ENCODE measurements around the gene BCAP31.
"Not testable (repeated sequence)": the region's sequence is repeated elsewhere in the genome, so short reads cannot be mapped to it uniquely, and the experiment has no call there.

The BCAP31 gene

GRCh38 chrX:153733651-153734240, 9.6 kb upstream of the BCAP31 start:
- no peak for DNase-seq

- DNase-seq = no peak
Measured at GRCh38 chrX:153732401-153732800, 8.2 kb upstream of the BCAP31 start.

- no peak for DNase-seq
Measured at GRCh38 chrX:153731845-153732215, 7.6 kb upstream of the BCAP31 start.

- no peak for DNase-seq
Measured at GRCh38 chrX:153731117-153731844, 7.1 kb upstream of the BCAP31 start.

- DNase-seq = not testable (repeated sequence)
Measured at GRCh38 chrX:153730115-153730514, 5.9 kb upstream of the BCAP31 start.

GRCh38 chrX:153728951-153729631, 4.9 kb upstream of the BCAP31 start:
- no peak for DNase-seq

GRCh38 chrX:153728095-153728494, 3.9 kb upstream of the BCAP31 start:
- no peak for DNase-seq

- peak; percentile 63 for DNase-seq
Measured at GRCh38 chrX:153727123-153727931, 3.1 kb upstream of the BCAP31 start.

GRCh38 chrX:153726286-153727122, 2.3 kb upstream of the BCAP31 start:
- DNase-seq = peak; percentile 71

- no peak for DNase-seq
Measured at GRCh38 chrX:153725832-153726285, 1.7 kb upstream of the BCAP31 start.

- peak; percentile 44 for DNase-seq
Measured at GRCh38 chrX:153725039-153725831, 1.0 kb upstream of the BCAP31 start.

GRCh38 chrX:153723351-153724251, 586 bp downstream of the BCAP31 start:
- peak; percentile 38 for DNase-seq

- no peak for DNase-seq
Measured at GRCh38 chrX:153722704-153723350, 1.4 kb downstream of the BCAP31 start.

GRCh38 chrX:153719701-153720100, 4.5 kb downstream of the BCAP31 start:
- no peak for DNase-seq

- DNase-seq = no peak
Measured at GRCh38 chrX:153719238-153719637, 4.9 kb downstream of the BCAP31 start.

GRCh38 chrX:153717445-153717844, 6.7 kb downstream of the BCAP31 start:
- no peak for DNase-seq

GRCh38 chrX:153714256-153714655, 9.9 kb downstream of the BCAP31 start:
- no peak for DNase-seq

GRCh38 chrX:153709726-153710674, 14.2 kb downstream of the BCAP31 start:
- no peak for DNase-seq

Data from femur (tissue), 1 donor.